Lung (tissue), 12 donors: ENCODE measurements around the gene PALLD. TPM values are rescaled to one million over a fixed set of nuclear protein-coding genes. Genes with fewer than 3 reads are reported as not detected.
A peak's percentile ranks its signal among the peaks of the same experiment; 100 is the strongest.

ENCODE experiments used
- ATAC-seq: fragments of 200-7000 bp; cut with Tn5 transposase; one replicate; pipeline ENCODE4 v1.9.1; 2020; ENCODE audit warnings: moderate number of reproducible peaks; ENCODE audit not compliant: insufficient read depth, low FRiP score
- DNase-seq, 3 donors: peaks; one replicate each; pipeline ENCODE4 v3.0.0-alpha.2; 2013 to 2017
- H3K27ac ChIP-seq, 2 donors: one replicate each; pipeline ENCODE4 v1.5.1; 2013; ENCODE audit warnings: mild to moderate bottlenecking in 2 of 2, moderate library complexity in 2 of 2, control low read depth in 1 of 2, inconsistent platforms in 1 of 2, low read depth in 1 of 2, low read length in 1 of 2
- H3K27me3 ChIP-seq, 3 donors: one replicate each; pipeline ENCODE4 v1.5.1; 2013; ENCODE audit warnings: low read length in 2 of 3; ENCODE audit not compliant: control insufficient read depth in 3 of 3, insufficient read depth in 3 of 3
- H3K36me3 ChIP-seq, 4 donors: one replicate each; pipeline ENCODE4 v1.5.1; 2013; ENCODE audit warnings: low read length in 4 of 4, mild to moderate bottlenecking in 1 of 4, moderate library complexity in 1 of 4; ENCODE audit not compliant: control insufficient read depth in 4 of 4, insufficient read depth in 4 of 4
- H3K4me1 ChIP-seq, 5 donors: one replicate each; pipeline ENCODE4 v1.5.1; 2013; ENCODE audit warnings: low read length in 5 of 5, mild to moderate bottlenecking in 2 of 5, moderate library complexity in 1 of 5; ENCODE audit not compliant: control insufficient read depth in 5 of 5, insufficient read depth in 5 of 5
- H3K4me3 ChIP-seq: one replicate; pipeline ENCODE4 v1.5.1; 2013; ENCODE audit warnings: mild to moderate bottlenecking, control low read depth, moderate library complexity
- H3K9ac ChIP-seq, 2 donors: one replicate each; pipeline ENCODE4 v1.5.1; 2013; ENCODE audit warnings: low read length in 2 of 2, control low read depth in 1 of 2; ENCODE audit not compliant: insufficient read depth in 1 of 2
- H3K9me3 ChIP-seq, 4 donors: one replicate each; pipeline ENCODE4 v1.5.1; 2013; ENCODE audit warnings: low read length in 3 of 4, mild to moderate bottlenecking in 1 of 4, moderate library complexity in 1 of 4; ENCODE audit not compliant: control insufficient read depth in 4 of 4, insufficient read depth in 3 of 4
- CTCF ChIP-seq: IDR thresholded peaks from 2 replicates; pipeline ENCODE4 v1.5.1; 2012; ENCODE audit warnings: mild to moderate bottlenecking; ENCODE audit errors: control extremely low read depth, extremely low read depth
- WGBS, 2 donors: extraction: QIAGEN DNeasy Blood & Tissue Kit; methylation state at CpG; one replicate each; pipeline ENCODE4 v1.1.7; 2013; 5-methylcytosine and 5-hydroxymethylcytosine counted together
- polyA plus RNA-seq, 2 donors: library from polyadenylated mRNA; stranded (reverse); fragments of 200-250 nt; gene quantifications; one replicate each; pipeline ENCODE4 v1.2.1, GENCODE V29; 2013
- total RNA-seq, 2 donors: library from RNA; depleted of rRNA in 1 of 2; stranded (reverse); fragments of >200 nt in 1 of 2; gene quantifications; one replicate each; pipeline ENCODE4 v1.2.1, GENCODE V29; 2014 to 2021
- donor health status: control.
- donor health status: control.
- donor health status: Bipolar disorder and iron deficiency.
- donor health status: healthy.
- donor health status: DM: yes; HTN: yes; CAD: no.

PALLD gene
- total and polyA plus RNA-seq, 4 donors, result 20.7 to 139 (median 63.0) TPM

GRCh38 chr4:168565130-168565529 lies 68.3 kb downstream of the PALLD start:
- Histone ChIP-seq H3K4me3 (no peak overlapping the region), H3K9me3 (no peaks in the 10 kb centered on the region), H3K9ac (no peak overlapping the region), H3K4me1 (peaks cover 0 to 35% (median 17%) of the 10 kb centered on the region in 5 donors), H3K36me3 (no peaks in the 10 kb centered on the region), H3K27me3 (no peaks in the 10 kb centered on the region), H3K27ac (no peak overlapping the region)
- WGBS, 2 donors, result 64 to 68% methylated on average over 2 of the region's 2 CpGs
- ATAC-seq (no peak), DNase-seq (no peak)
- no peak for TF ChIP-seq CTCF

GRCh38 chr4:168566726-168567125 lies 69.9 kb downstream of the PALLD start:
- peaks cover 0 to 25% (median 10%) of the 10 kb centered on the region in 5 donors for H3K4me1 ChIP-seq
- H3K9me3 ChIP-seq, result no peaks in the 10 kb centered on the region
- DNase-seq (peak in 2 of 3 donors; percentile 59 to 84), ATAC-seq (no peak)
- H3K27ac ChIP-seq, result no peak overlapping the region
- no peak for TF ChIP-seq CTCF
- H3K9ac ChIP-seq, result no peak overlapping the region
- no peaks in the 10 kb centered on the region for H3K36me3 ChIP-seq
- H3K4me3 ChIP-seq, result no peak overlapping the region
- no peaks in the 10 kb centered on the region for H3K27me3 ChIP-seq

GRCh38 chr4:168569066-168569930 lies 72.4 kb downstream of the PALLD start:
- Histone ChIP-seq H3K9ac (no peak overlapping the region), H3K27ac (peak overlapping the region in 1 of 2 donors; percentile 66), H3K36me3 (no peaks in the 10 kb centered on the region), H3K9me3 (no peaks in the 10 kb centered on the region), H3K27me3 (no peaks in the 10 kb centered on the region), H3K4me3 (no peak overlapping the region), H3K4me1 (peaks cover 0 to 19% (median 7%) of the 10 kb centered on the region in 5 donors)
- TF ChIP-seq CTCF, result no peak
- peak; percentile 43 to 52 (median 50) for DNase-seq
- WGBS, 2 donors, result 35 to 62% methylated on average over 9 of the region's 9 CpGs
- peak; percentile 87 for ATAC-seq
